GM18858 (cell line): Measurements from ENCODE around the gene MTRFR.
"Not testable (repeated sequence)": the region's sequence is repeated elsewhere in the genome, so short reads cannot be mapped to it uniquely, and the experiment has no call there.

ENCODE experiments used
- ATAC-seq: cut with Tn5 transposase; IDR thresholded peaks from one replicate; pipeline ENCODE4 v1.9.1; 2021; ENCODE audit not compliant: unreplicated experiment

The MTRFR gene

DNA sequence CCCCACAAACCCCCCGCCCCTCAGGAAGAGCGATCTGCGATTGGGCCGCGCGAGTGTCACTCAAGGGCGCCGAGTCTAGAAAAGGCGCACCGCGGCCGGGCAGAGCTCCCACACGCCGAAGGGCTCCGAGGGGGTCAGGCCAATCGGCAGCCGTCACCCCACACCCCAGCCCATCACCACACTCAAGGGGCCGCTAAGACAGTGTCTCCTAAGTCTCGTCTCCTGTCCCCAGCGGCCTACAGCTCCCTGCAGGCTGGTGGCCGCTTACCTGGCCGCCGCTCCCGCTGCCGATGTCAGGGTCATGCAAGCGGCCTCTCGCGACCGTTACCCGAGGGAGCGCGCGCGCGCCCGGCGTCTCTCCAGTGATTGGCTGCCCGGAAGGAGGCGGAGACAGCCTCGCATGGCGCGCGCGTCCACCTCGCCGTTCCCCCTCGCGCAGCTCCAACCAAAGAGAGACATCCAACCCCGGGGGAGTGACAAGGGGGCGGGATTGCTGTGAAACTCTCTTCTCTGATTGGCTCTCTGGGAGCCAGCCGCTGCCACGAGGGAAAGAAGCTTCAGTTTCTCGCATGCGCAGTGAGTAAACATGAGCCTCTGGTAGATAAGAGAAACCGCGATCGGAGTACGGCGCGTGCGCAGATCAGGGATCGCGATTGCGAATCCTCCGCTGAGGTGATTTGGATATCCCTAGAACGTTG is at the start of gene MTRFR, which contains the start of gene MPHOSPH9:
TSS of gene MTRFR (plus strand) at position 630 of the 698 bp plus-strand sequence. CDS start 20,239 bp downstream, outside the sequence.
TSS of gene MPHOSPH9 (minus strand) at position 335 of the 698 bp plus-strand sequence. CDS start 2,777 bp downstream, outside the sequence.
- ATAC-seq: peak; percentile 55

DNA sequence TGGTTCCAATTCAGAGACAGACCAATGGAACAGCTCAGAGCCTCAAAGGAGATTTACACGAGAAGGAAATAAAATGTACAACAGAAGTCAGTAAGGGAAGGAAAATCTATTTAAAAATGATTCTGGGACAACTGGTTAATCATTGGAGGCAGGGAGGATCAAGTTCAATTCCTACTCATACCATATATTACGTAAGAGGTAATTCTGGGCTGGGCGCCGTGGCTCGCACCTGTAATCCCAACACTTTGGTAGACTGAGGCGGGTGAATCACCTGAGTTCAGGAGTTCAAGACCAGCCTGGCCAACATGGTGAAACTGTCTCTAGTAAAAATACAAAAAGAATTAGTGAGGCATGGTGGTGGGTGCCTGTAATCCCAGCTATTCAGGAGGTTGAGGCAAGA is 45.6 kb upstream of the MTRFR start:
- no peak for ATAC-seq

DNA sequence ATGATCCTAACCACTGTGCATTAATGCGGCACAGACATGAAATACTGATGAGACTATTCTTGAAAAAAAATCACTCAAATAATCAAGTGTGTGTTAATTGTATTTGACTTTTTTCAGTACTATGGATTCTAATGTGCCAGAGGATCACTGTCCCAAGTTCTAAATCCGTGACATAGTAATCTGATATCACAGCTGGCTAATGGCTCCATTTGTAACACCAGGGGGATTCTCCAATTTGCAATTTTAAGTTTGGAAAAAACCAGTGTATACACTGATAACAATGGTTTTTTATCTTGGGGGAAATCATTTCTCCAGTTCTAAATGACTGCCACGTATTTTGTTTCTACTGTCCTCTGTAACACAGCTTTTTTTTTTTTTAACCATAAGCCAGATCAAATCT is 33.3 kb upstream of the MTRFR start:
- ATAC-seq: no peak

DNA sequence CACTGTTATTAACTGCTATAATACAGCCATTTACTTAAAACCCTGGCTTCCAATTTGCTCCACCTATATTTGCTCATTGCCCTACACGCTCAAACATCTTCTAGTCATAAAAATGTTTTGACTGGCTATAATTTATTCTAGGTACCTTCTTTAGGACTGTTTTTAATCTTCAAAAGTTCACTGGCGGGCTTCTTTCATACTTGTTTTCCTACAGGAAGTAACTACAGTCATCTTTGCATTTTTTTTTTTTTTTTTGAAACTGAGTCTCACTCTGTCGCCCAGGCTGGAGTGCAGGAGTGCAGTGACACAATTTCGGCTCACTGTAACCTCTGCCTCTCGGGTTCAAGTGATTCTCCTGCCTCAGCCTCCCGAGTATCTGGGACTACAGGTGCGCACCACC is 32.8 kb upstream of the MTRFR start:
- no peak for ATAC-seq

DNA sequence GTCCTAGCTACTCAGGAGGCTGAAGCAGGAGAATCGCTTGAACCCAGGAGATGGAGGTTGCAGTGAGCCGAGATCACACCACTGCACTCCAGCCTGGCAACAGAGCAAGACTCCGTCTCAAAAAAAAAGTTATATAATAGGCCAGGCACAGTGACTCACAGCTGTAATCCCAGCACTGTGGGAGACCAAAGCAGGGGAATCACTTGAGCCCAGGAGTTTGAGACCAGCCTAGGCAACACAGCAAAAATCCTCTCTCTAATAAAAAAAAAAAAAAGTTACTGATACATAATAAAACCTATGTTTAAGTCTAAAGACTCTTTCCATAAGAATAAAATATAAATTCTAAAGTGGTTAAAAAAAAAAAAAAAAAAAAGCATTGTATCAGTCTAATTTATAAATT is 26.4 kb upstream of the MTRFR start:
- ATAC-seq: not testable (repeated sequence)

DNA sequence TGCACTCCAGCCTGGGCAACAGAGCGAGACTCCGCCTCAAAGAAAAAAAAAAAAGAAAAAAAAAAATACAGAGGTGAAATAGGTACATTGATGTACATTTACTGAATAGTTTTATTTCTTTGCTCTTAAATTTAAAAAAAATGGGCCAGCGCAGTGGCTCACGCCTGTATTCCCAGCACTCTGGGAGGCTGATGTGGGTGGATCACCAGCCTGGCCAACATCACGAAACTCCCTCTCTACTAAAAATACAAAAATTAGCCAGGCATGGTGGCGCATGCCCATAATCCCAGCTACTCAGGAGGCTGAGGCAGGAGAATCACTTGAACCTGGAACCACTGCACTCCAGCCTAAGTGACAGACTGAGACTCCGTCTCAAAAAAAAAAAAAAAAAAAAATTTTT is 25.4 kb upstream of the MTRFR start:
- not testable (repeated sequence) for ATAC-seq

DNA sequence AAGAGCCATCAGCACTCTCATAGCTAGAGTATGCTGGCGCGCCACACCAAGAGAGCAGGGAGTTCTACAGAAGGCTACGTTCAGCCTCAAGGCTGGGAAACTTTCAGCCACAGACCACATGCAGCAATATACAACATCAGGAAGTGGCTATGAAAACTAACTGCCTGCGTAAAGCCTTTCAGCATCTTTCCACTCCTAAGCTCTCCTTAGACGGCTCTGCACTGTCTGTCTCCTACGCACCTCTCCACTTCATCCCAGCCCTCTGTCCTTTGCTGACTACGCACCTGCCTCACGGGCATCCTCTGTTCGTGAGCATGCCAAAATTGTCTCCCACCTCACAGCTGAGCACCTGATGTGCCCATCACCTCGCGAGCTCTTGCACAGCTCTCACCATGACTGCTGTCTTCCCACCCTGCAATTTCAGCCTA is 10.0 kb upstream of the MTRFR start:
- peak; percentile 53 for ATAC-seq

DNA sequence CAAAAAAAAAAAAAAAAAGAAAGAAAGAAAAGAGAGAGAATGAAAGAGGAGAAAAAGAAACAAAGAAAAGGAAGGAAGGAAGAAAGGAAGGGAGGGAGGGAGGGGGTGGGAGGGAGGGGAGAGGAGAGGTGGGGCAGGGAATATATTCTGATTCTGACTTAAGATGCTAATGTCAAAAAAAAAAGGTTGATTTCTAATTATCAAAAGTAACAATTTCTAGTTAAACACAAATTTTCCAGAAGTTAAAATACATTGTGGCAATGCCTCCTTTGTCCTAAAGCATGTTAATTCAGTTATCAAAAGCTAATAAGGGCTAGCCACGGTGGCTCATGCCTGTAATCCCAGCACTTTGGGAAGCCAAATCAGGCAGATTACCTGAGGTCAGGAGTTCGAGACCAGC is 7.8 kb upstream of the MTRFR start:
- ATAC-seq: no peak

DNA sequence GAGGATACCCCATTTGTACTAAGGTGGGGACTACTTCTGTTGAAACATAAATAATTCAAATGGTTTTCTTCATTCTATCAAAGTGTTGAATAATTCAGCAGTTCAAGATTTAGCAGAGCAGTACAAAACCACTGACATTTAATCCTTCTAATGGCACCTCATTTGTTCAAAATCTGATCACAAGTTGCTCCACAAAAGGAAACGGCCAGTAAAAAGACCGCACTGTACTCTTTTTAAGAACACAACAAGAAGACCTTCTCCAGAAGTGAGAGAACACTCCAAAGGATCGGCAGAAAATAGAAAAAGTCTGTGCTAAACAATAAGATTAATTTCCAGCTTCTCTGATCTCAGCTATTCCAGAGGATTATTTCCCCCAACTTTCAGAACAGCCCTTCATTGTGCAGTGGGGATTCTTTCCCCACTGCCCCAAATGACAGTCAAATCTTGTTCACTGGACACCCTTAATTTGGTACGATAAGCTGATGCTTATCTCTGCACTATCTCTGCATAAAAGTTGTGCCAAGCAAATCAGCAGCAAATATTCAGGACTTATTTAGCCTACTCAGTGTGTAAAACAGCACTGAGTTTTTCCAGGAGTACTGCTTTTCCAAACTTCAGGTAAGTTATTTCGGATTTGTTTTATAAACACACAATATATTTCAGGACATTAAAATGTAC is 5.5 kb upstream of the MTRFR start:
- no peak for ATAC-seq

DNA sequence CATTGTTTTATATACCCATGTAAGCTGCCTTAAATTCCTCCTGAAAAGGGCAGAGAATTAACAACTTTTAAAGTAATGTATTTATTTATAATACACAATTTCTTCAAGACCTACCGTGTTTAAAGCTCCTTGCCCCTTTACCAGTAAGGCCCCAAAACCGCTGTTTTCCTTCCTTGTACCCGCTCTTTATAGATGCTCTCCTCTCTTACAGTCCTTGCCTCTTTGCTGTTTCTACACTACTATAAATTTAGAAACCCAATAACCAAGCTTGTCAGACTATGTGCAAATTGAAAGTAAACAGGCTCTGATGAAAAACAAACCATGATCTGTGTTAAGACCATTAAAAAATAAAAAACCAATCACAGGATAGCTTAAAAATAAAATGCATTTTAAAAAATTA is 4.2 kb upstream of the MTRFR start:
- no peak for ATAC-seq

DNA sequence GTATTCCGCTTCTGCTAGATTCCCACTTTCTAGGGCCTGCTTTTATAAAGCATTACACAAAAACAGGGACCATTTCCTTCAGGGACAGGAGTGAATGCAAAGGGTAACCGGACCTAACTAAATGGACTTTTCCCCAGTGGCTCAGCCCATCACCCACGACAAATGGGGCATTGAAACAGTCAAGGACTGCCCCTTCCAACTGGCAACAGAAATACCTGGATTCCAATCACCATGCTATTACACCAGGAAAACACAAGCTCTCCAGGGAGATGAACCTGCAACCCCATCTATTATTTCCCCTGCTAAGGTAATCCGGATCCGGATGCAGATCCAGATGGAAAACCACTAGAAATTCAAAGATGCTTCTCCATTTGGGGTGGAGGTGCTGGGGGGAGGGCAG is 1.3 kb upstream of the MTRFR start:
- no peak for ATAC-seq

DNA sequence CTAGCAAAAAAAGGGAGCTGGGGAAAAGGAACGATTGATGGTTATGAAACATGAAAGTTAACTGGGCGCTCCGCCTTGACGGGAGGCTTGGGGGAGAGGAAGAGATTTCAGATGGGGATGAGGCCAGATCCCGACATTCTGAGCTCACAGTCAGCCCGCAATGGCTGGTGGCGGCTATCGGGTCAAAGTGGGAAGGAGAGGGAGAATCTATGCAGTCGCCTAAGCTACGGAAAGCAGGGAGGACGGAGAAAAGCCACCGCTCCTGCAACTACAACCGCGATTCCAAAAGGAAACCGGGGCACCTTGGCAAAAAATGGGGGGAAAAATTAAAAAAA is 797 bp upstream of the MTRFR start:
- ATAC-seq: no peak

DNA sequence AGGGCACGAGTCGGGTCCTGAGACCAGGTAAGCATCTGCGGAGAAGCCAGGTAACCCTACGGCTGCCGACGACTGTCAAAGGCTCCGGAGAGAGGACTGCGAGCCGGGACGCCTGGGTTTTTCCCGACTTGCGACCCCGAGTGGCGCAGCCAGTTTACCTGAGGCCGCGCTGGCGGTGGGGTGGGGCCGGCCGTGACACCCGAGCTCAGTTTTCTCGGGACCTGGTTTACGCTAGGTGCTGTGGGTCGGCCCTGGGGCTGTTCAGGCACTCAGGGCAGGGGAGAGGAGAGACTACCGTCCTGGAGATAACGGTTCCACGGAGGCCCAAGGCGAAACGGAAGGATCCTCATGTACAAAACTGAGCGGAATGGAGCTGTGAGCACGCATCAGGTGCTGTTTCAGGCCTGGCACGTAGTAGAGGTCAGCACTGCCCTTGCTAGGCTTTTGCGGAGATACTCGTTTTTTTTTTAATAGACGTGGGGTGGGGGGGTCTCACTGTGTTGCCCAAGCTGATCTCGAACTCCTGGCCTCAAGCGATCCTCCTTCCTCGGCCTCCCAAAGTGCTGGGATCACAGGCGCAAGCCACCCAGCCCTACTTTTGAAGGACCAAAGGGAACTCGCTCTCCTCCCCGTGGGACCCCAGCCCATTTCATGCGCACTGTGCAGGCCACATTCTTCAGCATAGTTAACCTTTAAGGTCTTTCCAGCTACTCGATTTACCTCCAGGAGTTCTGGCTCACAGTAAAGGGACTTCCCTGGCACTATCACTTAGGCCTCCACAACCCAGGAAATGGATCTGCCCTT is 471 bp downstream of the MTRFR start:
- ATAC-seq: peak; percentile 1

DNA sequence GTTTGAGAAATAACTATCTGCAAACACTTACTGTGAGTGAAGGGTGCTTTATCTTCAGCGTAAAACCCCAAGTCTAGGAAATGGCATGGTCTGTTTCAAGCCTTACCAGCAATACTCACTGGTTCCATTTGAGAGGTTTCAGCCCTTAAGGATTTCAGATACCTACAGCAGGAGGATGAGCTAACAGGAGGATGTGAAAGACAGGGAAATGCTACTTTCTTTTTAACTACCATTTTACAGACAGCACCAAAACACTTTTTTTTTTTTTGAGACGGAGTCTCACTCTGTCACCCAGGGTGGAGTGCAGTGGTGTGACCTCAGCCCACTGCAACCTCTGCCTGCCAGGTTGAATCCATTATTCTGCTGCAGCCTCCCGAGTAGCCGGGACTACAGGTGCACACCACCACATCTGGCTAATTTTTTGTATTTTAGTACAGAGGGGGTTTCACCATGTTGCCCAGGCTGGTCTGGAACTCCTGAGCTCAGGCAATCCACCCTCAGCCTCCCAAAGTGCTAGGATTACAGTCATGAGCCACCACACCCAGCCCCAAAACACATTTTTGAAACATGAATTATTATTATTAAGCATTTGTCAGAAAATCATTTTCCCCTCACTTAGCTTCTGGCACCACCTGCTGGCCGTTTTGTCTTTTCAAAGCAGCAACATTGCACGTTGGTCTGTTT is 4.6 kb downstream of the MTRFR start:
- no peak for ATAC-seq

DNA sequence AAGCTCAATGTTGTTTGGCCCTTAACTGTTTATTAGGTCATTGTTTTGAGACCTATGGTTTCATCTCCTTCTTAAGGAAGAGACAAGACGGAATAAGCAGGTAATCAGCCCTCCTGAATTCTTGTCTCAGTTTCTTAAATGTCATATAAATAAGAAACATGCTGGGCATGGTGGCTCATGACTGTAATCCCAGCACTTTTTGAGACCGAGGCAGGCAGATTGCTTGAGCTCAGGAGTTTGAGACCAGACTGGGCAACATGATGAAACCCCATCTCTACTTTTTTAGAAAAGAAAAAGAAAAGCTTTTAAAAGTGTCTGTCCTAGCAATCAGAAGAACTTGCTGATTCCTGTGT is 5.1 kb downstream of the MTRFR start:
- ATAC-seq: no peak

DNA sequence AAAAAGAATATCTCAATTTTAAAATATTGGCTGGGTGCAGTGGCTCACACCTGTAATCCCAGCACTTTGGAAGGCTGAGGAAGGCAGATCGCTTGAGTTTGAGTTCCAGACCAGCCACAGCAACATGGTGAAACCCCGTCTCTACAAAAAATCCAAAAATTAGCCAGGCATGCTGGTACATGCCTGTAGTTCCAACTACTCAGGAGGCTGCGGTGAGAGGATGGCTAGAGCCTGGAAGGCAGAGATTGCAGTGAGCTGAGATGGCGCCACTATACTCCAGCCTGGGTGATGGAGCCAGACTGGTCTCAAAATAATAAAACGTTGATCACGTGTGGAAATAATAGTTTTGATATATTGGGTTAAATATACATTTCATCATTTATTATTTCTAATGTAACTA is 5.7 kb downstream of the MTRFR start:
- ATAC-seq: no peak

DNA sequence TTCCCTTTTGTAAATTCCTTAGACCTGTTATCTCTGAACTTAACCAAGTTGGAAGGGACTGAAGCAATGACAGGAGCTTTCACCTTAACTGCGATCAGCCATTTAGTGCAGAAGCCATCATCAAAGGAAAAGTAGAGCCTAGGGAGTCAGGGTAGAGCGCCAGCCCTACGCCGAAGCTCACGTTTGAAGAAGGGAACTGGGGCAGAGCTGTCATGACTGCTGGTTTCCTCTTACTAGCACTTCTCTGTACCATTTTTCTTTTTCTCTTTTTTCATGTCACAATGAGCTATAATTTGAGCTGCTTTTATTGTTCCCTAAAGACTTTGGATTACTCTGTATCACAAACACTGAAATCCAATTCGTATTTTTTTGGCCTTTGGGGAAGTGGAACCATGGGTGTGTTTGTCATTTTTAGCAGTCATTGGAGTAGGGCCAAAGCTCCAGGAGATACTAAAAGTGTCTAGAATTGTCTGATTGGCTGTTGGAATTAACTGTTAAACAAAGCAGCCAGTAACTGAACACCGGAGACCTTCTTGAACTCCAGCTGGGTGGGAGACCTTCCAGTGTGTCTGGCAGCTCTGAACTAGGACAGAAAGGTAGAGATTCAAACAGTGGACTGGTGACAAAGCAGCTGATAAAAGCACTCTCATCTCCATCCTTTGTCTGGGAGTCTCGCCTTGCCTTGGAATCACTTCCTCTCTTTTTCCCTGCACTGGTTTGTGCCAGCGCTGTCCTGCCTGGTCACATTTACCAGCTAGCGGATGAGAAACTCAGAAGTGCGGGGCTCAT is 9.1 kb downstream of the MTRFR start:
- no peak for ATAC-seq

DNA sequence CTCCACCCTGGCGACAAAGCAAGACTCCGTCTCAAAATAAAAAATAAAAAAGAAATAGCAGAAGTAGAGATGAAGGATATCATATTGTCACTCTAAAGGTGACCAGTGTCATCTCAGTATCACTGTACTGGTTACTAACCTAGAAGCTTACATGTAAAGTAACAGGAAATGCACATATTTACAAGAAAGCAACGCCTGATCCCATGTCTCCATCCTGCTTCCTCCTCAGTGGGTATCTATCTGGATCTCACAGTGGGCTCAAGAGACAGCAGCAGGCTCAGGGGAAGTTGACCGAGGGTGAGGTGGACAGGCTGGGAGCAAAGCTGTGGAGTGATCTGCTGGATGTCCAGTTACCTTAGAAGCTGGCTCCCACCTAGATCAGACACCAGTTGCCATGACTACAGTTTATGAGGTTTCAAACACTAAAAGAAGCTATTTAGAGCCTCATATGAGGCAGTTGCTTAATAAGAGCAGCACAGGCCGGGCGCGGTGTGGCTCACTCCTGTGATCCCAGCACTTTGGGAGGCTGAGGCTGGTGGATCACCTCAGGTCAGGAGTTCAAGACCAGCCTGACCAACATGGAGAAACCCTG is 10.5 kb downstream of the MTRFR start:
- no peak for ATAC-seq

DNA sequence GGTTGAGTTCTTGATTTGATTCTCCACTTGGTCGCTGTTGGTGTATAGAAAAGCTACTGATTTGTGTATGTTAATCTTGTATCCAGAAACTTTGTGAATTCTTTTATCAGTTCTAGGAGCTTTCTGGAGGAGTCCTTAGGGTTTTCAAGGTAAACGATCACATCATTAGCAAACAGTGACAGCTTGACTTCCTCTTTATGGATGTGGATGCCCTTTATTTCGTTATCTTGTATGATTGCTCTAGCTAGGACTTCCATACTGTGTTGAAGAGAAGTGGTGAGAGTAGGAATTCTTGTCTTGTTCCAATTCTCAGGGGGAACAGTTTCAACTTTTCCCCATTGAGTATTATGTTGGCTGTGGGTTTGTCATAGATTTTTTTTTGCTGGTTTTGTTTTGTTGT is 12.4 kb downstream of the MTRFR start:
- ATAC-seq: no peak

DNA sequence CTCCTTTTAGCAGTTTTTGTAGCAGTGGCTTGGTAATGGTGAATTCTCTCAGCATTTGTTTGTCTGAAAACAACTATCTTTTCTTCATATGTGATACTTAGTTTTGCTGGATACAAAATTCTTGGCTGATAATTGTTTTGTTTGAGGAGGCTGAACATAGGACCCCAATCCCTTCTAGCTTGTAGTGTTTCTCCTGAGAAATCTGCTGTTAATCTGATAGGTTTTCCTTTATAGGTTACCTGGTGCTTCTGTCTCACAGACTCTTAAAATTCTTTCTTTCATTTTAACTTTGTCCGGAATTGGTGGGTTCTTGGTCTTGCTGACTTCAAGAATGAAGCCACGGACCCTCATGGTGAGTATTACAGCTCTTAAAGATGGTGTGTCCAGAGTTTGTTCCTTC is 14.9 kb downstream of the MTRFR start:
- not testable (repeated sequence) for ATAC-seq
